Anterior cingulate cortex (tissue), 58 donors: ENCODE results near the gene PUDP.
A peak's percentile ranks its signal among the peaks of the same experiment; 100 is the strongest.

ENCODE experiments used
- DNase-seq, 58 donors: peaks; one replicate each; lab custom pipeline; 2025; lab: John Stamatoyannopoulos, UW

The PUDP gene

GRCh38 chrX:7147413-7147977 lies 458 bp downstream of the PUDP start, which contains the start of gene STS:
TSS of gene STS (plus strand) at chrX:7147712. CDS start at chrX:7253200, 105,488 bp downstream.
- peak in 49 of 58 donors; percentile 3 to 76 (median 36) for DNase-seq

GRCh38 chrX:7146703-7147412 lies 1.1 kb downstream of the PUDP start:
- peak in 8 of 58 donors; percentile 1 to 71 (median 21) for DNase-seq

- DNase-seq: no peak
Measured at GRCh38 chrX:7146020-7146702, 1.8 kb downstream of the PUDP start.

- no peak for DNase-seq
Measured at GRCh38 chrX:7145454-7145853, 2.5 kb downstream of the PUDP start.

- no peak for DNase-seq
Measured at GRCh38 chrX:7143941-7144525, 3.9 kb downstream of the PUDP start.

- no peak for DNase-seq
Measured at GRCh38 chrX:7143076-7143475, 4.9 kb downstream of the PUDP start.

- no peak for DNase-seq
Measured at GRCh38 chrX:7139202-7140081, 8.5 kb downstream of the PUDP start.

GRCh38 chrX:7134981-7135380 lies 13.0 kb downstream of the PUDP start:
- DNase-seq: no peak

- DNase-seq: peak in 5 of 58 donors; percentile 1 to 12 (median 3)
Measured at GRCh38 chrX:7133050-7133440, 14.9 kb downstream of the PUDP start.

- peak in 9 of 58 donors; percentile 0 to 27 (median 5) for DNase-seq
Measured at GRCh38 chrX:7132335-7133049, 15.5 kb downstream of the PUDP start.

- DNase-seq: no peak
Measured at GRCh38 chrX:7131621-7132020, 16.3 kb downstream of the PUDP start.

- DNase-seq: no peak
Measured at GRCh38 chrX:7127056-7127455, 20.9 kb downstream of the PUDP start.

GRCh38 chrX:7120878-7121219 lies 27.1 kb downstream of the PUDP start:
- DNase-seq: no peak

- no peak for DNase-seq
Measured at GRCh38 chrX:7119950-7120877, 27.7 kb downstream of the PUDP start.

GRCh38 chrX:7117587-7117986 lies 30.4 kb downstream of the PUDP start:
- DNase-seq: no peak

- DNase-seq: no peak
Measured at GRCh38 chrX:7116081-7116480, 31.9 kb downstream of the PUDP start.

- DNase-seq: no peak
Measured at GRCh38 chrX:7115557-7115956, 32.4 kb downstream of the PUDP start.

- DNase-seq: no peak
Measured at GRCh38 chrX:7112071-7112470, 35.9 kb downstream of the PUDP start.

- DNase-seq: no peak
Measured at GRCh38 chrX:7111518-7111917, 36.4 kb downstream of the PUDP start.
